GM12873 (cell line): ENCODE data around the gene GPR176.

Experiments
- TF ChIP-seq, protein P1 (sequence below): IDR thresholded peaks from 2 replicates; pipeline ENCODE4 v1.5.1; 2012; ENCODE audit warnings: low read depth, mild to moderate bottlenecking, moderate library complexity, low read length, control low read depth; ENCODE audit not compliant: insufficient read depth; ENCODE audit errors: missing control alignments

Gene GPR176

DNA sequence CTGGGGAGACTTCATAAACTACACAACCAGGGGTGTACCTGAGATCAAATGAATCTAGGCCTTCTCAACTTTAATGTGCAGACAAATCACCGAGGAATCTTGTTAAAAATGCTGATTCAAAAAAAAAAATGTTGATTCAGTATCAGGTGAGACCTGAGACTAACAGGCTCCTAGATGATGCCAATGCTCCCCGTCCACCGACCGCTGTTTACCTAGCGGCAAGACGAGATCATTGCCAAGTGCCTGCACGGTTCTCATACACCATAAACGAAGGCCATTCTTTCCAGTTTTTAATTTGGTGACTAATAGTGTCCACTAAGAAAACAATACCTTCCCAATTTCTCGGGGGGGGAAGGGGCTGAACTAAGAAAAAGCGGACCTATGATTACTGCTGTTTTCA lies 134.9 kb downstream of the GPR176 start:
- TF ChIP-seq, protein P1, sequence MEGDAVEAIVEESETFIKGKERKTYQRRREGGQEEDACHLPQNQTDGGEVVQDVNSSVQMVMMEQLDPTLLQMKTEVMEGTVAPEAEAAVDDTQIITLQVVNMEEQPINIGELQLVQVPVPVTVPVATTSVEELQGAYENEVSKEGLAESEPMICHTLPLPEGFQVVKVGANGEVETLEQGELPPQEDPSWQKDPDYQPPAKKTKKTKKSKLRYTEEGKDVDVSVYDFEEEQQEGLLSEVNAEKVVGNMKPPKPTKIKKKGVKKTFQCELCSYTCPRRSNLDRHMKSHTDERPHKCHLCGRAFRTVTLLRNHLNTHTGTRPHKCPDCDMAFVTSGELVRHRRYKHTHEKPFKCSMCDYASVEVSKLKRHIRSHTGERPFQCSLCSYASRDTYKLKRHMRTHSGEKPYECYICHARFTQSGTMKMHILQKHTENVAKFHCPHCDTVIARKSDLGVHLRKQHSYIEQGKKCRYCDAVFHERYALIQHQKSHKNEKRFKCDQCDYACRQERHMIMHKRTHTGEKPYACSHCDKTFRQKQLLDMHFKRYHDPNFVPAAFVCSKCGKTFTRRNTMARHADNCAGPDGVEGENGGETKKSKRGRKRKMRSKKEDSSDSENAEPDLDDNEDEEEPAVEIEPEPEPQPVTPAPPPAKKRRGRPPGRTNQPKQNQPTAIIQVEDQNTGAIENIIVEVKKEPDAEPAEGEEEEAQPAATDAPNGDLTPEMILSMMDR, result no peak

DNA sequence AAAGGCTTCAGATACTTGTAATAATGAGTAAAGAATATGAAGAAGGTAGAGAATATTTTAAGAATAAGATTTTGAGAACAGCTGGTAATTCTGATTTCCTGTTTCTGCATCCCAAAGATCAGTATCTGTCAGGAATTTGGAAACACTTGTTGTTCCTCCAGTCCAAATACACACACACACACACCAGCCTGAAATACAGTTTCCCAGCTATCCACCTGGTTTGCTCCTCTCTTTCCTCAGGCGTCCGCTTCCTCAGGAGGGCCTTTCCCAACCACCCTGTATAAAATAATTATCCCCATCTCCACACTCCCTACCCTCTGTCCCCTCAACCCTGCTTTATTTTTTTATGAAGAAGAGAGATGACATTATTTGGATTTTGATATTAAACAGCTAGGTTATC lies 135.4 kb downstream of the GPR176 start:
- TF ChIP-seq, protein P1, result no peak

DNA sequence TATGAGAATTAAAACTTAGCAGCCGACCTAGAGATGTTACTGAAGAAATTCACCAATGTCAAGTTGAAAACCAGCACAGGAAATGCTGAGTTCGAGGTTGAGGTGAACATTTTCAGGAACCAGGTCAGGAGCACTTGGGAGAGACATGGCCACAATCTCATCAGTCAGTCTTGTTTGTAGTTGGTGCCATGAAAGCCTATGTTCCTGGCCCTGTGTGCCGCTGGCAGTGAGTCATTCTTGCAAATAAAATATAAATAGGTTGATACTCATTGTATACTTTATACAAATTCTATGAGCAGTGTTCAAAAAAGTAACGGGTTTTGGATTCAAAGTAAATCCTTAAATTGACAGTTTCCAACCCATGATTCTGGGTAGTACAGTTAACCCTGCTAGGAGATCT lies 135.9 kb downstream of the GPR176 start:
- TF ChIP-seq, protein P1, result no peak

DNA sequence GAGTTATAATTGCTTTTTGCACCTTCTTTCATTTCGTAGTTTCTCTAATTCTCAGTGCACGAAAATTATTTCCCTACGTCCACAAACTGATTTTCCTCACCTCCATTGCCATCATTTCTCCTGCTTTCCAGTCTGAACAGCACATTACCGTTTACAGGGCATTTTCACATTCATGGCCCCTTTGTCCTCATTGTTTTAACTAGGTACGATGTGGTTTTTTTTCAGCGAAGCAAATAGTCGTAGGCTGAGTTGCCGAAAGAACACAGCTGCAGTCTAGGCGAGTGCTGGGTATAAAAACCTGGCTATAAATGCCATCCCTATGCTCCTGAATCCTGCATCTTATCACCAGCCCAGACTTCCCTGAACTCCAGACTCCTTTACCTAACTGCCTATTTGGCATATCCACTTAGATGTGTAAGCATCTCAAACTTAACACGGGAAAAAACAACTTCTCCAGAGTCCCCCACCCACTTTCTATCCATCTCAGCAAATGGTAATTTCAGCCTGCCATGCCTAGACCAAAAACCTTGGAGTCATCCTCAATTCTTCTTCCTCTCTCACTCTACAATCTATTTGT lies 136.7 kb downstream of the GPR176 start:
- TF ChIP-seq, protein P1, result no peak

DNA sequence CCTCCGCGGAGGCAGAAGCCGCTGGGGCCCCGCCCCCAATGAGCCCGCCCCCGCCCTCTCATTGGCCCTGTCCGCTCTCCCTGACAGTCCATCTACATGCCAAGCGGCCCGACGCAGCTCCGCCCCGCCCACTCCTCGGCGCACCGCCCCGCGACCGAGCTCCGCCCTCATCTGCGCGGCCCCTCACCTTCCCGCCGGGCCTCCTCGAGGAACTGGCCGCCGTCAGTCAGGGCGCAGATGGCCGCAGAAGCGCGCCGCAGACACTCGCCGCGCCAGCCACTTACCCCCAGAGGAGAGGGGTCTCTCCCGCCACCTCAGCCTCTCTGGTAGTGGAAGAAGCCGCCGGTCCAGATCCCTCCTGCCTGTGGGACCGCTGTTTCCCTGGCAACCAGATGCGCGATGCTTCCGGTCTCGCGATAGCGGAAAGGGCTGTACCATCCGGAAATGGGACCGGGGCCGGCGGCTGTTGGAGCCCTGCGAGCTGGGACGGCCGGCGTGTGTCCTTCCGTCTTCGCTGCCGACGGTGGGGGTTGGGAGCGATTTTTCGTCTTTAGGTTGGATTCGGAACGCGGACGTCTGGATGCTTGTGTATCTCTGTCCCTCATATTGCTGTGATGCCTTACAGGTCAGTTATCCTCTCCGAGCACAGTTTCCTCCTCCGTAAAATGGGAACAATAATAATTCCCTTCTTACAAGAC lies 137.5 kb downstream of the GPR176 start, which contains the start of gene FSIP1:
Gene FSIP1, minus strand, starts transcription at position 401 of the 698 bp plus-strand sequence. CDS start 6,317 bp downstream, outside the sequence.
- TF ChIP-seq, protein P1, result no peak

DNA sequence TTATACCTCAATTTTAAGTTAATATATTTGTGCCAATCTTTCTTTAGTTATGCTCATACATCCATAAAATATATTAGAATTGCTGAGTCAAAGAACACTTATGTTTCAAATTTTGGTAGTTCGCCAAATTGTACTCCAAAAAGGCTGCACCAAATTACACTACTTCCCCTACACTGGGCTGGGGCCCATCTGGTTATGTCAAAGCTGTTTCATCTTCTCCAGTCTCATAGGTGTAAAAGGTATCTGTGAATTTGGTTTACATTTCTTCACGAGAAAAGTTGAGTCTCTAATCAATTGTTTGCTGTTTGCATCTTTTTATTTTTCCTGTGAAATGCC lies 138.1 kb downstream of the GPR176 start:
- TF ChIP-seq, protein P1, result no peak

DNA sequence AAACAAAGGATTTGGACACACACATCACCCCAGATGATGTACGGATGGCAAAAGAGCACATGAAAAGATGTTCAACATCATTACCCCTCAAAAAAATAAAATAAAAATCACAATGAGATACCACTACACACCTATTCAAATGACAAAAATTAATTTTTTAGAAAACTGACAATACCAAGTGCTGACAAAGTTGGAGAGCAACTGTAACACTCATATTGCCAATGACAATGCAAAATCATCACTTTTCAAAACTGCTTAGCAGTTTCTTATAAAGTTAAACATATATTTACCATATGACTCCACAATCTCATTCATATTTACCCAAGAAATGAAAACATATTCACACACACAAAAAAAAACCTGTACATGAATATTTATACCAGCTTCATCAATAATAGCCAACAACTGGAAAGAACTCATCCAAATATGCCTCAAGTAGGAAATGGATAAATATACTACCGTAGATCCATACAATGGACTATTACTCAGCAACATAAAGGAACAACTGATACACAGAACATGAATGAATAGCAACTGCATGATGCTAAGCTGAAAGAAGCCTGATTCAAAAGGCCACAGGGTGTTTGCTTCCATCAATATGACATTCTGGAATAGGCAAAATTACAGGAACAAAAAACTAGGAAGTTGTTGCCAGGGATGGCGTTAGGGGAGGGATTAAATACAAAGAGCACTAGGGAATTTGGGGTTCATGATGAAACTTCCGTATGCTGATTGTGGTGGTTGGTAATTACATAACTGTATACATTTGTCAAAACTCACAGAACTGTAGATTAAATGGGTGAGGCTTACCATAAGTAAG lies 138.7 kb downstream of the GPR176 start:
- TF ChIP-seq, protein P1, result no peak
